ENCODE data around the gene C1QTNF3. TPM values are rescaled to one million over a fixed set of nuclear protein-coding genes. Genes with fewer than 3 reads are reported as not detected.

The C1QTNF3 gene
- total and polyA plus RNA-seq, 2 of the 8 experiments (the other 6 are each of a cell fraction or from before 2014, with no cell fraction given) = 1.0 to 1.2 TPM

- TF ChIP-seq ASH2L (IDR thresholded peaks at IDR 0.05; ENCODE audit: low read length) (no peak), GTF2F1 (IDR thresholded peaks at IDR 0.05; ENCODE audit: borderline replicate concordance, low read depth, low read length) (no peak), EGR1 (IDR thresholded peaks at IDR 0.05; ENCODE audit: borderline replicate concordance, low read depth, low read length) (no peak), RFX5 (IDR thresholded peaks at IDR 0.05; ENCODE audit: borderline replicate concordance, low read depth, low read length) (no peak)
Observed at GRCh38 chr5:34008802-34009201, 34.2 kb downstream of the C1QTNF3 start (continued).
